Activated B cell treated with CpG ODN at 0.5 μM for 24 hours (primary cell): ENCODE measurements around the gene SIX2. TPM values are rescaled to one million over a fixed set of nuclear protein-coding genes. Genes with fewer than 3 reads are reported as not detected.

Experiments
- ATAC-seq: fragments of 200-7000 bp; cut with Tn5 transposase; one replicate; pipeline ENCODE4 v1.10.0; 2021; ENCODE audit warnings: low read depth, mild to moderate bottlenecking, moderate library complexity
- CTCF ChIA-PET: fragments of 350-600 bp; sonication (Branson Sonifier 250); formaldehyde crosslinking; loops from one replicate; lab custom pipeline; 2021; ENCODE audit warnings: antibody characterized with exemption; lab: Charles Lee
- POLR2A ChIA-PET: fragments of 350-600 bp; sonication (Branson Sonifier 250); formaldehyde crosslinking; loops from one replicate; lab custom pipeline; 2021; ENCODE audit warnings: antibody characterized with exemption; lab: Charles Lee
- DNase-seq: peaks from one replicate; pipeline ENCODE4 v3.0.0; 2022
- H3K27ac Mint-ChIP-seq: one replicate; pipeline ENCODE4 v1.8.0; 2020; ENCODE audit warnings: mixed read lengths
- H3K27me3 Mint-ChIP-seq: one replicate; pipeline ENCODE4 v1.8.0; 2021; ENCODE audit warnings: mixed read lengths
- H3K36me3 Mint-ChIP-seq: one replicate; pipeline ENCODE4 v1.8.0; 2021; ENCODE audit warnings: low read depth, mixed read lengths
- H3K4me1 Mint-ChIP-seq: one replicate; pipeline ENCODE4 v1.8.0; 2021; ENCODE audit warnings: mixed read lengths
- H3K4me3 Mint-ChIP-seq: one replicate; pipeline ENCODE4 v1.8.0; 2020; ENCODE audit warnings: mild to moderate bottlenecking, mixed read lengths
- H3K9me3 Mint-ChIP-seq: one replicate; pipeline ENCODE4 v1.8.0; 2020; ENCODE audit warnings: mixed read lengths
- intact Hi-C: fragments of 100-400 bp; cut with micrococcal nuclease; formaldehyde crosslinking; loops from one replicate; pipeline ENCODE4 v1.15.1; 2024
- total RNA-seq: library from RNA; stranded (reverse); gene quantifications from 2 replicates; pipeline ENCODE4 v1.2.3, GENCODE V29; 2022
- TF ChIP-seq, protein P1 (sequence below): fragments of 200-600 bp; IDR thresholded peaks from one replicate; pipeline ENCODE4 v1.8.0; 2022; ENCODE audit warnings: antibody characterized with exemption, mild to moderate bottlenecking

Gene SIX2
- total RNA-seq, 1 donor from 2014 or later = not detected

DNA sequence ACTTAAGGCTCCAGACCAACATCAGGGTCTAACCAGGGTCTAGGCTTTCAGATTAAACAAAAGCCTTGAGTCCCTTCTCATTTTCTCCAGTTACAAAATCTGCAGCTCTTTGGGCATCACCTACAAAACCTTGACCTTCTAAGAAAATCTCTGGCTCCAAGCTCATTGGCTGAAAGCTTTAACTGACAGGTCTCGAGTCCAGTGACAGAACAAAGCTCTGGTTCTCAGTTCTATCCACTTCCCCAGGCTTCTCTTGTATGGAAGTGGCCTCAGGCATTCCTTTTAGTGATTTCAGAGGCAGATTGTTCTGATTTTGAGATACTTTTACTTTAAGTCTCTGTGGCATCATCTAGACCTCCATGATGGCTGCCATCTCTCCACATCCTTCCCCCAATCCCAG lies 11.3 kb downstream of the SIX2 start:
- POLR2A ChIA-PET = no interaction called here
- peaks cover 70% of the 10 kb centered on the region for H3K27me3 Mint-ChIP-seq
- no peak for ATAC-seq
- TF ChIP-seq, protein P1, sequence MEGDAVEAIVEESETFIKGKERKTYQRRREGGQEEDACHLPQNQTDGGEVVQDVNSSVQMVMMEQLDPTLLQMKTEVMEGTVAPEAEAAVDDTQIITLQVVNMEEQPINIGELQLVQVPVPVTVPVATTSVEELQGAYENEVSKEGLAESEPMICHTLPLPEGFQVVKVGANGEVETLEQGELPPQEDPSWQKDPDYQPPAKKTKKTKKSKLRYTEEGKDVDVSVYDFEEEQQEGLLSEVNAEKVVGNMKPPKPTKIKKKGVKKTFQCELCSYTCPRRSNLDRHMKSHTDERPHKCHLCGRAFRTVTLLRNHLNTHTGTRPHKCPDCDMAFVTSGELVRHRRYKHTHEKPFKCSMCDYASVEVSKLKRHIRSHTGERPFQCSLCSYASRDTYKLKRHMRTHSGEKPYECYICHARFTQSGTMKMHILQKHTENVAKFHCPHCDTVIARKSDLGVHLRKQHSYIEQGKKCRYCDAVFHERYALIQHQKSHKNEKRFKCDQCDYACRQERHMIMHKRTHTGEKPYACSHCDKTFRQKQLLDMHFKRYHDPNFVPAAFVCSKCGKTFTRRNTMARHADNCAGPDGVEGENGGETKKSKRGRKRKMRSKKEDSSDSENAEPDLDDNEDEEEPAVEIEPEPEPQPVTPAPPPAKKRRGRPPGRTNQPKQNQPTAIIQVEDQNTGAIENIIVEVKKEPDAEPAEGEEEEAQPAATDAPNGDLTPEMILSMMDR = no peak
- CTCF ChIA-PET = no interaction called here
- H3K4me3 Mint-ChIP-seq = no peak overlapping the region
- DNase-seq = no peak
- H3K9me3 Mint-ChIP-seq = peaks cover 5% of the 10 kb centered on the region
- intact Hi-C loops = no loop called here
- H3K4me1 Mint-ChIP-seq = peaks cover 17% of the 10 kb centered on the region
- no peaks in the 10 kb centered on the region for H3K36me3 Mint-ChIP-seq
- H3K27ac Mint-ChIP-seq = no peak overlapping the region

DNA sequence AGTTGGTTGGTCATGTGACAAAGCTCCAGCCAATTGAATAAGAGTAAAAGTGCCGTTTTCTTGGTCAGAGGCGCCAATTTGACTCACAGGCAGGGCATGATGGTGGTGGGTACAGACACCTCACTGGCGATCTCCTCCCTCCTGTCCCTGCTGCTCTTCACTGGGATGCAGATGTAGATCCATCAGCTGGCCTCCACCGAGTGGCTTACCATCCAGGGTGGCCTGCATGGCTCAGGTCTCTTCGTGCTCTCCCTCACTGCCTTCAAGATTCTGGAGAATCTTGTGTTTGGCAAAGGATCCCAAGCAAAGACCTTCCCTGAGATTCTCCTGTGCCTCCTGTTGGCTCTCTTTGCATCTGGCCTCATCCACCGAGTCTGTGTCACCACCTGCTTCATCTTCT lies 12.9 kb downstream of the SIX2 start:
- Mint-ChIP-seq H3K27me3 (peaks cover 62% of the 10 kb centered on the region), H3K4me3 (no peak overlapping the region), H3K9me3 (peaks cover 12% of the 10 kb centered on the region), H3K36me3 (no peaks in the 10 kb centered on the region), H3K27ac (no peak overlapping the region), H3K4me1 (peaks cover 6% of the 10 kb centered on the region)
- TF ChIP-seq, protein P1 = no peak
- ChIA-PET POLR2A (no interaction called here), CTCF (no interaction called here)
- intact Hi-C loops = no loop called here
- ATAC-seq (no peak), DNase-seq (no peak)

DNA sequence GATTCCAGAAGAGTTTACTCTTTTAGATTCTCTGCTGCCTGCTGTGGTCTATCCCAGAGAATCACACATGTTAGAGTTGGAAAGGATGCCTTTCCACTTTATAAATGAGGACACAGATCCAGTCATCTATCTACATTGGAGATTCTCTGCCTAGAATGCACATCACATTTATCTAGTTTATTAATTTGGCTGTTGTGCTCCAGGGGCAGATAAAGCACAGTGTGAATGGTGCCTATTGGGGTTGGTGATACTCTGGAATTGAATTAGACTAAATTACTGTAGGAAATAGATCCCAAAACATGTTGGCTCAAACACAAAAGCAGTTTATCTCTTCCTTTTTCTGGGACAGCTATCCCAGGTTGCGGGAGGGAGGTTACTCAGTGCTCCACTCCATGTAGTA lies 14.9 kb downstream of the SIX2 start:
- intact Hi-C loops = no loop called here
- no peak for ATAC-seq
- Mint-ChIP-seq H3K9me3 (peaks cover 12% of the 10 kb centered on the region), H3K4me1 (no peaks in the 10 kb centered on the region), H3K27ac (no peak overlapping the region), H3K36me3 (no peaks in the 10 kb centered on the region), H3K4me3 (no peak overlapping the region), H3K27me3 (peaks cover 62% of the 10 kb centered on the region)
- ChIA-PET CTCF (no interaction called here), POLR2A (no interaction called here)
- TF ChIP-seq, protein P1 = no peak
- no peak for DNase-seq

DNA sequence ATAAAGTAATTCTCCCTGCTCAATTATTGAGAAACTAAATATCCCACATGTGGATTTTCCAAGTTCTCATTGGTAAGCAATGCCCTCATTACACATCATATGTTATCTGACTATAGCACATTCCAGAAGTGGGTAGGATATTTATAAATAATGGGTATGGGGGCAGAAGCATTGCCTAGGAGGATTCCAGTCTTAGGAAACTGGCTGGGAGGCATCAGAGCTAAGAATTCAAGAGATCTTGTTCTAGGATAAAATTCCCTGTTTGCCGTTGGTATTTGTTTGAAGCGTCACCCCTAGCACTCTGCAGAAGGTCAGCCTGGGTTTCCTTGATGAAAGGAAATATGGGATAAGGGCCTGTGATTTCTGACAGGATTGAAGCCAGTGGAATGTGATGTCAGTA lies 20.1 kb downstream of the SIX2 start:
- ChIA-PET POLR2A (no interaction called here), CTCF (no interaction called here)
- DNase-seq (no peak), ATAC-seq (no peak)
- H3K36me3 Mint-ChIP-seq = no peaks in the 10 kb centered on the region
- H3K27me3 Mint-ChIP-seq = peaks cover 39% of the 10 kb centered on the region
- no peak overlapping the region for H3K4me3 Mint-ChIP-seq
- intact Hi-C loops = no loop called here
- no peak overlapping the region for H3K27ac Mint-ChIP-seq
- peaks cover 28% of the 10 kb centered on the region for H3K9me3 Mint-ChIP-seq
- TF ChIP-seq, protein P1 = no peak
- no peaks in the 10 kb centered on the region for H3K4me1 Mint-ChIP-seq

DNA sequence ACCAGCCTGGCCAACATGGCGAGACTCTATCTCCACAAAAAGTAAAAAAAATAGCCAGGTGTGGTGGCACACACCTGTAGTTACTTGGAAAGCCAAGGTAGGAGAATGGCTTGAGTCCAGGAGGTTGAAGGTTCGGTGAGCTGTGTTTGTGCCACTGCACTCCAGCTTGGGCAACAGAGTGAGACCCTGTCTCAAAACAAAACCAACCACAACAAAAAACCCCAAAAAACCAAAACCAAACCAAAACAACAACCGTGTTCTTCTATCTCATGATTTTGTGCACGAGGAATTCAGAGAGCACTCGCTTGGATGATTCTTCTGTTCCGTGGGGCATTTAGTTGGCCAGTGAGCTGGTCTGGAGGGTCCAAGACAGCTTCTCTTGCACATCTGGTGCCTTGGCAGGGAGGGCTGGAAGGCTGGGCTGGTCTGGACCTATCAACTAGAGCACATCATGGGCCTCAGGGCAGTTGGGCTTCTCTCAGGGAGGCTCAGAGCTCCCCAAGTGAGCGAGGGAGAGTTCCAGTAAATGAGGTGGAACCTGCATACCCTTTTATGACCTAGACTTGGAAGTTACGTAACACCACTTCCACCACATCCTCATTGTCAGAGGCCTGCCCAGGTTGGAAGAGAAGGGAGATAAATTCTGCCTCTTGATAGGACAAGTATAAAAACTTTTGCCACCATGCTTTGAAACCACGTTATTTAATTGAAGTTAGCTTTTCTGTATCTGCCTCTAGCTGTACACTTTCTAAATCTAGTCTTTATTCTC lies 25.2 kb downstream of the SIX2 start:
- ChIA-PET CTCF (interaction anchor here (1.1 to 7.5 kb wide), 2 partner anchors 9 to 511 kb away, joined by 3 to 126 read pairs; no protein-coding TSS in a partner anchor), POLR2A (no interaction called here)
- Mint-ChIP-seq H3K4me1 (peaks cover 2% of the 10 kb centered on the region), H3K36me3 (no peaks in the 10 kb centered on the region), H3K4me3 (no peak overlapping the region), H3K27me3 (peaks cover 15% of the 10 kb centered on the region), H3K27ac (no peak overlapping the region), H3K9me3 (peaks cover 16% of the 10 kb centered on the region)
- no peak for DNase-seq
- ATAC-seq = no peak
- TF ChIP-seq, protein P1 = no peak
- intact Hi-C loops = loop anchor here (5.0 kb wide), 2 partner anchors 953 to 1378 kb away; no protein-coding TSS in a partner anchor
